ENCODE measurements around the gene CLMP. TPM values are rescaled to one million over a fixed set of nuclear protein-coding genes. Genes with fewer than 3 reads are reported as not detected.

CLMP gene
- total RNA-seq, 3 donors from 2014 or later (not counting 1 experiment from before 2014, with no cell fraction given) = 0.07 to 0.45 TPM; not detected in 1

DNA sequence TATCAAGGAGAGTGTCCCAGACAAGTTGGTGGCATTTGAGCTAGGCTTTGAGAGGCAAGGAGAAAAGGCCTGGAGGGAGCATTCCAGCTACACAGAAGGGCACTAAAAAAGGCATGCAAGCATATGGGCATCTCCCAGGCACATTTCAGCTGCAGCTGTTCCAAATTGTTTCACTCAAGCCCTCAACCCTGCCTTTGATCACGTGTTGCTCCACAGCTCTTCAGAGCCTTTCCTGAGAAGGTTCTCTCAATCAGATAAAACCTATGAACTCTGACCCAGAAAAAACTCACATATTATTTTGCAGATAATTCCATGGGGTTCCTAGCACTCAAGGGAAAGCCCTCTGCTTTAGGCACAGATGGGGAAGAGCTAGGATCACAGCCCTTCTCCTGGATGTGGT is 108.7 kb downstream of the CLMP start:
- DNase-seq (peak in 1 of 2 donors; percentile 32), ATAC-seq (no peak)
- peaks cover 30% of the 10 kb centered on the region for H3K4me1 ChIP-seq (ENCODE audit: control insufficient read depth, insufficient read depth, low read length)
- no peaks in the 10 kb centered on the region for H3K36me3 ChIP-seq (ENCODE audit: control insufficient read depth, insufficient read depth, low read length)
- intact Hi-C loops (cut with micrococcal nuclease) = no loop called here
- TF ChIP-seq, protein P1, sequence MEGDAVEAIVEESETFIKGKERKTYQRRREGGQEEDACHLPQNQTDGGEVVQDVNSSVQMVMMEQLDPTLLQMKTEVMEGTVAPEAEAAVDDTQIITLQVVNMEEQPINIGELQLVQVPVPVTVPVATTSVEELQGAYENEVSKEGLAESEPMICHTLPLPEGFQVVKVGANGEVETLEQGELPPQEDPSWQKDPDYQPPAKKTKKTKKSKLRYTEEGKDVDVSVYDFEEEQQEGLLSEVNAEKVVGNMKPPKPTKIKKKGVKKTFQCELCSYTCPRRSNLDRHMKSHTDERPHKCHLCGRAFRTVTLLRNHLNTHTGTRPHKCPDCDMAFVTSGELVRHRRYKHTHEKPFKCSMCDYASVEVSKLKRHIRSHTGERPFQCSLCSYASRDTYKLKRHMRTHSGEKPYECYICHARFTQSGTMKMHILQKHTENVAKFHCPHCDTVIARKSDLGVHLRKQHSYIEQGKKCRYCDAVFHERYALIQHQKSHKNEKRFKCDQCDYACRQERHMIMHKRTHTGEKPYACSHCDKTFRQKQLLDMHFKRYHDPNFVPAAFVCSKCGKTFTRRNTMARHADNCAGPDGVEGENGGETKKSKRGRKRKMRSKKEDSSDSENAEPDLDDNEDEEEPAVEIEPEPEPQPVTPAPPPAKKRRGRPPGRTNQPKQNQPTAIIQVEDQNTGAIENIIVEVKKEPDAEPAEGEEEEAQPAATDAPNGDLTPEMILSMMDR (IDR thresholded peaks at IDR 0.05) = no peak
- Mint-ChIP-seq H3K4me1 (peaks cover 27 to 31% of the 10 kb centered on the region in 2 donors), H3K27me3 (ENCODE audit: low read depth in 2 of 2) (no peaks in the 10 kb centered on the region), H3K9me3 (no peaks in the 10 kb centered on the region), H3K4me3 (no peak overlapping the region), H3K27ac (peak overlapping the region; percentile 91 to 92), H3K36me3 (no peaks in the 10 kb centered on the region)
- H3K27me3 ChIP-seq (ENCODE audit: control insufficient read depth, insufficient read depth, low read length) = no peaks in the 10 kb centered on the region
- no peak overlapping the region for H3K4me3 ChIP-seq (ENCODE audit: low read length)
- H3K9me3 ChIP-seq (ENCODE audit: control insufficient read depth, insufficient read depth, low read length) = peaks cover 2% of the 10 kb centered on the region
- WGBS (ENCODE audit: insufficient coverage) = 42% methylated on average over 1 of the region's 1 CpG
- H3K27ac ChIP-seq (ENCODE audit: low read length) = no peak overlapping the region

DNA sequence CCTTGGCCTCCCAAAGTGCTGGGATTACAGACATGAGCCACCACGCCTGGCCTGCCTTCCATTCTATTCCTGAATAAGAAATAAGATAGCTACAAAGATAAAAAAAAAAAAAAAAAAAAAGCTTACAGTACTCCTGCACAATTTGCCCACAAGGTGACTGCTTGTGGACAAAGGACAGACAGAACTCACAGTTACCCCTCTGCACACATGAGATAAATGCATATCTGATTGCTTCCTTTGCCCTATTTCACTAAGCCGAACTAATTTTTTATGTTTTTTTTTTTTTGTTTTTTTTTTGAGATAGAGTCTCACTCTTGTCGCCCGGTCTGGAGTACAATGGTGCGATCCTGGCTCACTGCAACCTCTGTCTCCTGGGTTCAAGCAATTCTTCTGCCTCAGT is 109.6 kb downstream of the CLMP start:
- Mint-ChIP-seq H3K27me3 (ENCODE audit: low read depth in 2 of 2) (no peaks in the 10 kb centered on the region), H3K36me3 (no peaks in the 10 kb centered on the region), H3K4me3 (no peak overlapping the region), H3K27ac (no peak overlapping the region), H3K4me1 (peaks cover 27 to 31% of the 10 kb centered on the region in 2 donors), H3K9me3 (no peaks in the 10 kb centered on the region)
- Histone ChIP-seq H3K4me3 (ENCODE audit: low read length) (no peak overlapping the region), H3K4me1 (ENCODE audit: control insufficient read depth, insufficient read depth, low read length) (peaks cover 30% of the 10 kb centered on the region), H3K27ac (ENCODE audit: low read length) (no peak overlapping the region), H3K36me3 (ENCODE audit: control insufficient read depth, insufficient read depth, low read length) (no peaks in the 10 kb centered on the region), H3K9me3 (ENCODE audit: control insufficient read depth, insufficient read depth, low read length) (peaks cover 2% of the 10 kb centered on the region), H3K27me3 (ENCODE audit: control insufficient read depth, insufficient read depth, low read length) (no peaks in the 10 kb centered on the region)
- intact Hi-C loops (cut with micrococcal nuclease) = no loop called here
- no peak for DNase-seq
- no peak for ATAC-seq
- TF ChIP-seq, protein P1 (IDR thresholded peaks at IDR 0.05) = no peak
- WGBS (ENCODE audit: insufficient coverage) = 96% methylated on average over 4 of the region's 5 CpGs

DNA sequence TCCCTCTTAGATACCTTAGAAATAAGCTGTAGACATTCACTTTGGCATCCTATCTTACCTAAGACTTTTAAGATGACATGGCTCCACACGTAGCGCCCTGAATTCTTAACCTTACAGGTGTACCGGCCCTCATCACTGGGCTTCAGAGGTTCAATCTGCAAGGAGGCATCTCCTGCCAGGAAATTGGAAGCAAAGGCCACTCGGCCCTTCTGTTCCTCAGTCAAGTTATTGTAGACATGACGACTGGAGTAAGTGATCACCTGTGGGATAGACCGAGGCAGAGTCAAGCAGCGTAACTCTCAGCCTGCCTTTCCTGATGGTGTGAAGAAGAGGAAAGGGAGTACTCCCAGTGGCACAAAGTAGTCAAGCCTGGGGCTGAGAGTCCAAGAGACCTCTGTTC is 110.6 kb downstream of the CLMP start:
- no peaks in the 10 kb centered on the region for H3K9me3 Mint-ChIP-seq
- DNase-seq (no peak), ATAC-seq (no peak)
- H3K36me3 ChIP-seq (ENCODE audit: control insufficient read depth, insufficient read depth, low read length) = no peaks in the 10 kb centered on the region
- H3K4me1 Mint-ChIP-seq = peaks cover 27 to 31% of the 10 kb centered on the region in 2 donors
- no peak overlapping the region for H3K4me3 ChIP-seq (ENCODE audit: low read length)
- H3K9me3 ChIP-seq (ENCODE audit: control insufficient read depth, insufficient read depth, low read length) = peaks cover 2% of the 10 kb centered on the region
- no peak overlapping the region for H3K27ac ChIP-seq (ENCODE audit: low read length)
- peaks cover 30% of the 10 kb centered on the region for H3K4me1 ChIP-seq (ENCODE audit: control insufficient read depth, insufficient read depth, low read length)
- no peaks in the 10 kb centered on the region for H3K27me3 Mint-ChIP-seq (ENCODE audit: low read depth in 2 of 2)
- intact Hi-C loops (cut with micrococcal nuclease) = no loop called here
- TF ChIP-seq, protein P1 (IDR thresholded peaks at IDR 0.05) = no peak
- no peak overlapping the region for H3K27ac Mint-ChIP-seq
- 97% methylated on average over 7 of the region's 7 CpGs for WGBS (ENCODE audit: insufficient coverage)
- no peak overlapping the region for H3K4me3 Mint-ChIP-seq
- H3K27me3 ChIP-seq (ENCODE audit: control insufficient read depth, insufficient read depth, low read length) = no peaks in the 10 kb centered on the region
- H3K36me3 Mint-ChIP-seq = no peaks in the 10 kb centered on the region

DNA sequence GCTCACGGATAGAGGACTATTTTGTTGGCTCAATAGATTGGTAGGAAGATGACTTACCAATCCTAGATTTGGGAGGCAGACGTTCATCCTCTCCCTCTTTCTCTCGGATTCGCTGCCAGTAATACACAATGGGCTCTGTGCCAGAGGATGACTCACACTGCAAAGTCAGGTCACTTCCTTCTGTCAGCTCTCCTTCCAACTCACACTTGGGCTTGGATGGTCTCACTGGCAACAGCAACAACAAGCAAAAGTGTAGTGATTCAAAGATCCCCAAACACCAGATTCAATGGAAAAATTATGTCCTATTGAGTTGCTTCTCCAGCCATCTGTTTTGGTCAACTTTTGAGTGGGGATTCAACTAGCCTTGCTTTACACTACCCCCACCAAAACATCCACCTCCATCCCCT is 111.4 kb downstream of the CLMP start:
- Histone ChIP-seq H3K27me3 (ENCODE audit: control insufficient read depth, insufficient read depth, low read length) (no peaks in the 10 kb centered on the region), H3K9me3 (ENCODE audit: control insufficient read depth, insufficient read depth, low read length) (peaks cover 2% of the 10 kb centered on the region), H3K4me3 (ENCODE audit: low read length) (no peak overlapping the region), H3K36me3 (ENCODE audit: control insufficient read depth, insufficient read depth, low read length) (no peaks in the 10 kb centered on the region), H3K27ac (ENCODE audit: low read length) (peak overlapping the region; percentile 37), H3K4me1 (ENCODE audit: control insufficient read depth, insufficient read depth, low read length) (peaks cover 30% of the 10 kb centered on the region)
- peaks cover 27 to 31% of the 10 kb centered on the region in 2 donors for H3K4me1 Mint-ChIP-seq
- intact Hi-C loops (cut with micrococcal nuclease) = no loop called here
- H3K36me3 Mint-ChIP-seq = no peaks in the 10 kb centered on the region
- H3K9me3 Mint-ChIP-seq = no peaks in the 10 kb centered on the region
- ATAC-seq (peak in 1 of 3 donors; percentile 29), DNase-seq (peak; percentile 35 to 83)
- H3K4me3 Mint-ChIP-seq = peak overlapping the region; percentile 40
- TF ChIP-seq, protein P1 (IDR thresholded peaks at IDR 0.05) = no peak
- peak overlapping the region; percentile 61 to 77 for H3K27ac Mint-ChIP-seq
- 62% methylated on average over 4 of the region's 4 CpGs for WGBS (ENCODE audit: insufficient coverage)
- no peaks in the 10 kb centered on the region for H3K27me3 Mint-ChIP-seq (ENCODE audit: low read depth in 2 of 2)

Data from natural killer cell (primary cell).